T-helper 2 cell (primary cell): ENCODE results near the gene ERCC1.

ENCODE experiments used
- DNase-seq, 5 experiments: peaks; one replicate each; pipeline versions ENCODE4 v3.0.0 to v3.0.0-alpha.2; 2012 to 2022

Gene ERCC1

GRCh38 chr19:45362291-45362690 lies 61.4 kb downstream of the ERCC1 start:
- no peak for DNase-seq

GRCh38 chr19:45361608-45362007 lies 62.1 kb downstream of the ERCC1 start:
- no peak for DNase-seq

DNA sequence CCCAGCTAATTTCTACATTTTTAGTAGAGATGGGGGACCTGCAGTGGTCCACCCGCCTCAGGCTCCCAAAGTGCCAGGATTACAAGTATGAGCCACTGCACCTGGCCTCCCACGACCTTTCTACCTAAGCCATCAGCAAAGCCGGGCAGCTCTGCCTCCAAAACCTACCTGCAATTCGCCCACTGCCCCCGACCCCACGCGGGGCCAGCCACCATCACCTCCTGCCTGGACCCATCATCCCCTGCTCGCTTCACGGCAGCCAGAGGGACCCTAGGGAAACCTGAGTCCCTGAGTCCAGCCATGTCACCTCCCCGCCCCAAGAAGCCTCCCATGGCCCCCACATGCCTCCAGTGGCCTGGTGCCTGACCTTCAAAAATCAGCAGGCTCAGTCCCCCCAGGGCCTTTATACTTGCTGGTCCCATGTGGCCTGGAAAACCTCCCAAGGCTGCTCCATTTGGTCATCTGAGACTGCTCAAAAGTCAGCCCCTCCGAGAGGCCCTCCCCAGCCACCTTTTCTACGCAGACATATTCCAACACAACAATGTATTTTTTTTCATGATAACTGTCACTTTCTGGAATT lies 65.4 kb downstream of the ERCC1 start:
- DNase-seq, result no peak

- no peak for DNase-seq
Observed at GRCh38 chr19:45357445-45357783, 66.3 kb downstream of the ERCC1 start.
